Loucy (cell line): ENCODE measurements around the gene GRM7.

Source experiments
- CTCF ChIP-seq: fragments of 200-600 bp; sonication (generic); conservative IDR thresholded peaks from 2 replicates; pipeline ENCODE4 v1.5.1; 2014; ENCODE audit warnings: mild to moderate bottlenecking, antibody characterized with exemption, low read length
- EZH2phosphoT487 ChIP-seq: fragments of 200-600 bp; IDR thresholded peaks from 2 replicates; pipeline ENCODE4 v1.6.1; 2018; ENCODE audit warnings: antibody characterized with exemption, mild to moderate bottlenecking, moderate library complexity, borderline replicate concordance

- TF ChIP-seq CTCF (no peak), EZH2phosphoT487 (no peak)
These were observed 715.2 kb downstream of the GRM7 start for GRCh38 chr3:7576071-7576470.
